ENCODE data around the gene CLEC16A. TPM values are rescaled to one million over a fixed set of nuclear protein-coding genes. Genes with fewer than 3 reads are reported as not detected.
A peak's percentile ranks its signal among the peaks of the same experiment; 100 is the strongest.

The CLEC16A gene
- total and polyA plus RNA-seq, 9 of the 15 experiments (the other 6 are each of a cell fraction or from before 2014, with no cell fraction given) = 1.00 to 22.3 (median 10.0) TPM

GRCh38 chr16:11201498-11202259 is 257.3 kb downstream of the CLEC16A start (continued):
- TF ChIP-seq, protein P1, sequence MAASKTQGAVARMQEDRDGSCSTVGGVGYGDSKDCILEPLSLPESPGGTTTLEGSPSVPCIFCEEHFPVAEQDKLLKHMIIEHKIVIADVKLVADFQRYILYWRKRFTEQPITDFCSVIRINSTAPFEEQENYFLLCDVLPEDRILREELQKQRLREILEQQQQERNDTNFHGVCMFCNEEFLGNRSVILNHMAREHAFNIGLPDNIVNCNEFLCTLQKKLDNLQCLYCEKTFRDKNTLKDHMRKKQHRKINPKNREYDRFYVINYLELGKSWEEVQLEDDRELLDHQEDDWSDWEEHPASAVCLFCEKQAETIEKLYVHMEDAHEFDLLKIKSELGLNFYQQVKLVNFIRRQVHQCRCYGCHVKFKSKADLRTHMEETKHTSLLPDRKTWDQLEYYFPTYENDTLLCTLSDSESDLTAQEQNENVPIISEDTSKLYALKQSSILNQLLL (CRISPR knock-in tag; IDR thresholded peaks at IDR 0.05; ENCODE audit: borderline replicate concordance) = no peak
- TF ChIP-seq PURB (CRISPR knock-in tag; IDR thresholded peaks at IDR 0.05; ENCODE audit: low read depth) (no peak), MYC (IDR thresholded peaks at IDR 0.05; ENCODE audit: low read depth, low read length) (peak; percentile 68; the same call in 1 of the 2 replicates), MYC (CRISPR knock-in tag; IDR thresholded peaks at IDR 0.05; ENCODE audit: borderline replicate concordance, low read depth) (0 out of 2 replicates have a peak, but pooled peaks have one; percentile 26), ZNF75A (CRISPR knock-in tag; IDR thresholded peaks at IDR 0.05) (no peak), MCM5 (IDR thresholded peaks at IDR 0.05; ENCODE audit: low read depth) (no peak), ZNF239 (CRISPR knock-in tag; IDR thresholded peaks at IDR 0.05) (no peak), ZBTB12 (CRISPR knock-in tag; IDR thresholded peaks at IDR 0.05) (peak; percentile 43; the same call in 1 of the 2 replicates), ETS2 (tag; IDR thresholded peaks at IDR 0.05; ENCODE audit: borderline replicate concordance, poor library complexity, severe bottlenecking) (no peak), HMGXB4 (CRISPR knock-in tag; IDR thresholded peaks at IDR 0.05) (no peak), TARDBP (IDR thresholded peaks at IDR 0.05) (no peak), SMARCA4 (IDR thresholded peaks at IDR 0.05) (peak; percentile 90), TCF7L2 (IDR thresholded peaks at IDR 0.05; ENCODE audit: low read depth, low read length) (no peak), RCOR1 (IDR thresholded peaks at IDR 0.05; ENCODE audit: borderline replicate concordance in 1 of 2, low read depth in 2 of 2, low read length in 2 of 2) (peak in 1 of 2 experiments; percentile 66; a peak in 2 of 4 replicates)
- TF ChIP-seq, protein P2, sequence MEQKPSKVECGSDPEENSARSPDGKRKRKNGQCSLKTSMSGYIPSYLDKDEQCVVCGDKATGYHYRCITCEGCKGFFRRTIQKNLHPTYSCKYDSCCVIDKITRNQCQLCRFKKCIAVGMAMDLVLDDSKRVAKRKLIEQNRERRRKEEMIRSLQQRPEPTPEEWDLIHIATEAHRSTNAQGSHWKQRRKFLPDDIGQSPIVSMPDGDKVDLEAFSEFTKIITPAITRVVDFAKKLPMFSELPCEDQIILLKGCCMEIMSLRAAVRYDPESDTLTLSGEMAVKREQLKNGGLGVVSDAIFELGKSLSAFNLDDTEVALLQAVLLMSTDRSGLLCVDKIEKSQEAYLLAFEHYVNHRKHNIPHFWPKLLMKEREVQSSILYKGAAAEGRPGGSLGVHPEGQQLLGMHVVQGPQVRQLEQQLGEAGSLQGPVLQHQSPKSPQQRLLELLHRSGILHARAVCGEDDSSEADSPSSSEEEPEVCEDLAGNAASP (IDR thresholded peaks at IDR 0.05) = no peak
- TF ChIP-seq, protein P3, sequence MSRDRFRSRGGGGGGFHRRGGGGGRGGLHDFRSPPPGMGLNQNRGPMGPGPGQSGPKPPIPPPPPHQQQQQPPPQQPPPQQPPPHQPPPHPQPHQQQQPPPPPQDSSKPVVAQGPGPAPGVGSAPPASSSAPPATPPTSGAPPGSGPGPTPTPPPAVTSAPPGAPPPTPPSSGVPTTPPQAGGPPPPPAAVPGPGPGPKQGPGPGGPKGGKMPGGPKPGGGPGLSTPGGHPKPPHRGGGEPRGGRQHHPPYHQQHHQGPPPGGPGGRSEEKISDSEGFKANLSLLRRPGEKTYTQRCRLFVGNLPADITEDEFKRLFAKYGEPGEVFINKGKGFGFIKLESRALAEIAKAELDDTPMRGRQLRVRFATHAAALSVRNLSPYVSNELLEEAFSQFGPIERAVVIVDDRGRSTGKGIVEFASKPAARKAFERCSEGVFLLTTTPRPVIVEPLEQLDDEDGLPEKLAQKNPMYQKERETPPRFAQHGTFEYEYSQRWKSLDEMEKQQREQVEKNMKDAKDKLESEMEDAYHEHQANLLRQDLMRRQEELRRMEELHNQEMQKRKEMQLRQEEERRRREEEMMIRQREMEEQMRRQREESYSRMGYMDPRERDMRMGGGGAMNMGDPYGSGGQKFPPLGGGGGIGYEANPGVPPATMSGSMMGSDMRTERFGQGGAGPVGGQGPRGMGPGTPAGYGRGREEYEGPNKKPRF (IDR thresholded peaks at IDR 0.05; ENCODE audit: low read depth, low read length) = no peak
- TF ChIP-seq, protein P4, sequence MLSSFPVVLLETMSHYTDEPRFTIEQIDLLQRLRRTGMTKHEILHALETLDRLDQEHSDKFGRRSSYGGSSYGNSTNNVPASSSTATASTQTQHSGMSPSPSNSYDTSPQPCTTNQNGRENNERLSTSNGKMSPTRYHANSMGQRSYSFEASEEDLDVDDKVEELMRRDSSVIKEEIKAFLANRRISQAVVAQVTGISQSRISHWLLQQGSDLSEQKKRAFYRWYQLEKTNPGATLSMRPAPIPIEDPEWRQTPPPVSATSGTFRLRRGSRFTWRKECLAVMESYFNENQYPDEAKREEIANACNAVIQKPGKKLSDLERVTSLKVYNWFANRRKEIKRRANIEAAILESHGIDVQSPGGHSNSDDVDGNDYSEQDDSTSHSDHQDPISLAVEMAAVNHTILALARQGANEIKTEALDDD (IDR thresholded peaks at IDR 0.05) = no peak

Measured in K562 (cell line).